Inflammatory macrophage (primary cell): ENCODE results near the gene CACNA2D1.
"Not testable (repeated sequence)": the region's sequence is repeated elsewhere in the genome, so short reads cannot be mapped to it uniquely, and the experiment has no call there.

Source experiments
- DNase-seq, 2 donors: peaks; one replicate each; pipeline ENCODE4 v3.0.0-alpha.2; 2020 to 2022

CACNA2D1 gene

DNA sequence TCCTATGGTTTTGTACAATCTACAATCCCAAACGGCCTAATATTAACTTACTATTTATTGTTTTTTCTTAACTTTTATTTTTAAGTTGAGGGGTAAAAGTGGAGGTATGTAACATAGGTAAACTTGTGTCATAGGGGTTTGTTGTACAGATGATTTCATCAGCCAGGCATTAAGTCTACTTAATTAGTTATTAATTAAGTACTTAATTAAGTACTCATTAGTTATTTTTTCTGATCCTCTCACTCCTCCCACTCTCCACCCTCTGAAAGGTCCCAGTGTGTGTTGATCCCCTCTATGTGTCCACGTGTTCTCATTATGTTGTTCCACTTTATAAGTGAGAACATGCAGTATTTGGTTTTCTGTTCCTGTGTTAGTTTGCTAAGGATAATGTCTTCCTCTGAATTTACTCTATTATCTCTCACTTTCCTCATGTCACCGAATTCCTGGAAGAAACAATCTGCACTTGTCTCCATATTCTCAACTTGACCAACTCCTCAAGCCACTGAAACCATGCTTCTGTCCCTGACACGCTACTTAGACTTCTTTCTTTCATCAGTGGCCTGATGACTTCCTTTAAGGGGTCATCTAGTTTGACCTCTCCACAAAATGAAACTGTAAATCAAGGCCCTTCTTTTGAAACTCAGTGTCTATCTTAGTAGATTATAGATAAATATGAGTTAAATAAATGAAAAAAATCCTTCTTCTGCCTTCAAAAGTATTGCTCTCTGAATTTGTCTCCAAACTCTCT, 9.1 kb downstream of the CACNA2D1 start:
- DNase-seq = no peak

GRCh38 chr7:82433507-82433906, 10.1 kb downstream of the CACNA2D1 start:
- DNase-seq = no peak

DNA sequence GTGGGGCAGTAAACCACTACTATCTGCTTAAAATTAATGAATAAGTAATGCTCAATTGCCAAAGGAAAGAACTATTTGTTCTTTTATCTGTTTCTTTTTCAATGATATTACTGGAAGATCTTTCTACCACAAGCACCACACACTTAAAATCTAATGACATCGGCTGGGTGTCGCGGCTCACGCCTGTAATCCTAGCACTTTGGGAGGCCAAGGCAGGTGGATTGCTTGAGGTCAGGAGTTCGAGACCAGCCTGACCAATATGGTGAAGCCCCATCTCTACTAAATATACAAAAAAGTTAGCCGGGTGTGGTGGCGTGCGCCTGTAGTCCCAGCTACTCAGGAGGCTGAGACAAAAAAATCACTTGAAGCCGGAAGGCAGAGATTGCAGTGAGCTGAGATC, 10.8 kb downstream of the CACNA2D1 start:
- not testable (repeated sequence) for DNase-seq

- no peak for DNase-seq
These were observed 12.8 kb downstream of the CACNA2D1 start for GRCh38 chr7:82430500-82431465.

GRCh38 chr7:82429408-82429807, 14.2 kb downstream of the CACNA2D1 start:
- DNase-seq = no peak

DNA sequence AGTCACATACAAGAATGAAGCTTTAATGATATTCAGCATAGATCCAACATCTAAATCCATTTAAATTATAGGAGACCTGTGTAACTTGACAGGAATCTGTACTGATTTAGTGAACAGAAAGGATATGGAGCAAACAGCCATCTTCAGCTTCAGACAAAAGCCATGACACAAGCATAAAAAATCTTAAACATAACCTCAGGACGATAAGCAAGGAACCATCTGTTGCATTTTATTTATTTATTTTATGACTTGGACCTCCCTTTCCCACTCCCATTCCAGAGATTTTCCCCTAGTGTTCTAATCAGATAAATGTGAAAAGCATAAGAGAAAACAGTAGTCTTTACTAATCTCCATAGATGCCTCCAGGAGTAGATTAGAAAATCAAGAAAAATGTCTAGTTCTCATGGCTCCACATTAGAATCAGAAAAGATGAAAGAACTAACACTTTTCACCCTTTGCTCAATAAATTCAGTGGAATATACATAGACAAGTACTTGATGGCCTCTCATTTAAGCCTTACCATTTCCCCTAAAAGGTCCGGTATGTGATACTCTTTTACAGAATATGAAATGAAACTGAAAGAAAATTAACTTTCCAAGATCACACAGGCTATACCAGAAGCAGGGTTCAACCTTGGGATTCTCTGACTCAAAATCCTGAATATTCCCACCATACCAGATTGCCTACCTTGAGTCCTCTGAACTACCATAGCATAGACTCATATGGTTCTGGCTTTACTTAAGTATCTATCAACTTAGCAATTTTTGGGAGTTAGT, 15.2 kb downstream of the CACNA2D1 start:
- no peak for DNase-seq

- DNase-seq = no peak
These were observed 20.1 kb downstream of the CACNA2D1 start for GRCh38 chr7:82423446-82423845.

DNA sequence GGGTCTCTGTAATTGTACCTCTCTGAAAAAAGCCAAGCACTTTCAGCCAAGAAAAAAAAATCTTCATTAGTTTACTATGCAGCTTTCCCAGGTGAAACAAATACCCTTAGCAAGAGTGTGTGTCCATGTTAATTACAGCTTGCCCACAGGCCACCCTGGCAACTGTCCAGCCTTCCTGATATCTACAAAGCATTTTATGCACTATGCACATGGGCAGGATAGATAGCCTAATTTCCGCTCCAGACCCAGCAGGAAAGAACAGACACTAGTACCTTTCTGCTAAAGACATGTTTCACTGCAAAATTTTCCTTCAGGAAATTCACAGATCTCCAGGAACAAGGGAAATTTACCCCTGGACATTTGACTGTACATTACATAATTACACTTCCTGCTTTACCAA, 24.4 kb downstream of the CACNA2D1 start:
- no peak for DNase-seq

- no peak for DNase-seq
These were observed 25.7 kb downstream of the CACNA2D1 start for GRCh38 chr7:82417898-82418297.

DNA sequence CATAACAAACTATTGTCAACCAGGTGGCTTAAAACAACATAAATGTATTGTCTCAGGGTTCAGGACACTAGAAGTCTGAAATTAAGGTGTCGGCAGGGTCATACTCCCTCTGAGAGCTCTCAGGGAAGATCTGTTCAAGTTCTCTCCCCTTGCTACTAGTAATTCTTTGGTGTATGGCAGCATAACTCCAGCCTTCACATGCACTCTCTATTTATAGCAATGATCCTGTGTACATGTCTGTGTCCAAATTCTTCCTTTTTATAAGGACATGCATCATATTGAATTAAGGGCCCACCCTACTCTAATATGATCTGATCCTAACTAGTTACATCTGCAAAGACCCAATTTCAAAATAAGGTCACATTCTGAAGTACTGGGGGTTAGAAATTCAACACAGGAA, 27.2 kb downstream of the CACNA2D1 start:
- DNase-seq = no peak

DNA sequence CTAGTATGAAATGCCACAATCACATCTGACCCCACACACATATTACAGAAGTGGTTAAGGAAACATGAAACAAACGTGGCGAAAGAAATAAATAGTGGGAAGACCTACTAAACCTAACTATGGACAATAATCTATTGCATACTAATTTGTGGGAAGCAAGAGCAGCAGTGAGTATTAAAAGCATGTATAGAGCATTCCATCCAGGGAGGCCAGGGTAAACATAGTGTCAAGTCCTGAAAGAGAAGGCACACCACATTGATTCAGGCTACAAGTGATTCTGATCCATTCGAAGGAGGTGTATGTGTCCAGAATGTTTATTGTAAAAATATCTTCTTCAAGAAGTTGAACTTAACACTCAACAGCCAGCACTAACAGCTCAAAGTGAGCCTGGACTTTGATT, 29.2 kb downstream of the CACNA2D1 start:
- no peak for DNase-seq

GRCh38 chr7:82413237-82413636, 30.3 kb downstream of the CACNA2D1 start:
- DNase-seq = no peak

- no peak for DNase-seq
These were observed 31.8 kb downstream of the CACNA2D1 start for GRCh38 chr7:82411732-82412131.

GRCh38 chr7:82410461-82410860, 33.1 kb downstream of the CACNA2D1 start:
- no peak for DNase-seq

DNA sequence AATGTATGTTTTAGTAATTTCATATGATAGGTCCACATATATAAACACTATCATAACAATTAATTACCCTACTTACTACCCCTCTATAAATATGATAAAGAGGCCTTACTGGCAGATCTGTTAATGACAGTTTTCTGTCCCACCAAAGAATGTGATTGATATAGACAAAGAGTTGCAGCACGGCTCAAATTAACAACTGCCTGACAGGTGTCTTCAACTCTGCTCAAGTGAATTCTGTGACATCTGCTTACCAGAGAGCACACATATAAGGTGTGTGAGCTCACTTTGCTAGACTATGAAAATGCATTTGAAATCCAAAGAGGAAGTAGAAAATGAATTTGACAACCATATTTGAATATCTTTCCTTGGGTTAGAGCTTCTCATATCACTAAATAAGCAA, 36.6 kb downstream of the CACNA2D1 start:
- no peak for DNase-seq

DNA sequence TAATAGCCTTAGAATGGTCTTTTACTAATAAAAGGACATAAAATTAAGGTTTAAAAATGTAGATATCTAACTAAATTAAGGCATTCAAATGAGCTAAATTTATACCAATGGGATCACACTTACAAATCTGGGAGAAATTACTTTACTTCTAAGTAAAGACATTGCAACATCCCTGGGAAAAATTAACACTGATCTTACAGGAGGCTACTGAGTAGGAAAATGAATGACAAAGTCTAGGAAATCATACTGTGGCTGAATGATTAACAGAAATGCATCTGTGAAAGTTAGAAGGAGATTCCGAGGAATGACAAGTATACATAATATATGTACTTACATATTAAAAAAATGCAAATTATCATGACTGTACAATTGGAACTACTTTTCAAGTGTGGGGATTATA, 38.3 kb downstream of the CACNA2D1 start:
- no peak for DNase-seq

DNA sequence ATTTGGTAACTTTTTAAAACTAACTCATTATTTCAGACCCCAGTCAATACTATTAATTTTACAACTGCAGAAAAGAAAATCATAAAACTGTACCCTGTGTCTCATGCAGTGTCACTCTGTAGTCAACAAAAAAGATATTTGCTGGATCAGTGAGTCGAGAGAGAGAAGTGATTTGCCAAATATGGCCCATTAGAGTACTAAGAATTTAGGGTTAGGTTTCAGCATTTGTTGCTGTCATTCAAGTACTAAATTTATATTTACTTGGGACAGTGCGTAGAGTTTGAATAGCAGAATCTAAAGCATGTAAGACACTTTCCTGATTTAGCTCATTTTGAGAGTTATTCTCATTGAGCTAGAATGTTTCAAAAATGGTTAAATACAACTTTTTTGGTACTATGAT, 38.9 kb downstream of the CACNA2D1 start:
- no peak for DNase-seq

DNA sequence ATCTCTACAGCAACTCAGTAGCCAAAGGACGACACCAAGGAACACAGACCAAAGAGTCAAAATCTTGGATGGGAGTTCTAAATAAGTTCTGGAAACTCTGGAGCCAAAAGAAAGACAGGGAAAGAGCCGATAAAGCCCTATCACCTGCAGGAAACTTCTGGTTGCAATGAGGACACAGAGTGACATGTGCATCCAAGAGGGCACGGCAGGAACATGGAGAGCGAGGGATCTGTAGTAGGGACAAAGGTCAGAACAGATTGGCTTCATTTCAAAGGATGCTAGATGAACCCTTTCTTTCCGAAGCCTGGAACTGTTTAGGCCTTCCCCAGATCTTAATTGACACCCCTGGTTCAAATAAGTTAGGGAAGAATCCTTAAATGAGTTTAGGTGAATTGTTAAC, 39.5 kb downstream of the CACNA2D1 start:
- DNase-seq = no peak

DNA sequence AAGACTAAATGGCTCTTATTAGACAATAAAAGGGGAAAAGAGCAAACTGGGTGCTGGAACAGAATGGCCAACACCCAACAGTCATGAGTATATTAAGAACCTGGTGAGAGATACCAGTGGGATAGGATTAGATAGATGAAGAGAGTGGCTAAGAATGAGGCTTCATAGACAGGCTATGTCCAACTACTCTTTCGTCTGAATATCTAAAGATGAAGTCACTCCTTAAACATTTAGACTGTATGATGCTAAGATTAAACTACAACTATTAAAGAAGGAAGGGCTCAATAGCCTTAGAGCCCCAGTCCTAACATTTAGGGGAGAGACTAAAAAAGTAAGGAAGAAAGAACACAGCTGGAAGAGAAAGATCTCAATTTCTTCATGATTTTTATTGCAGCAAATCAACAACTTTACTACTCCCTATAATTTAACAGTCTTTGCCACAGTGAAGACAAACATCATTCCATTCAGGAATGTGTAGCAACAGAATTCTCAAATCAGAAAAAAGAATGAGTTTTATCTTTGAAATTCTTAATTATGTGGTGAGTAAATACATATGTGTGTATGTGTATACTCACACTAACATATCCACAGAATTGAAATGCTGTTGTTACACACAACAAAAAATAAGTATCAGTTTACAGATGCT, 45.6 kb downstream of the CACNA2D1 start:
- no peak for DNase-seq

DNA sequence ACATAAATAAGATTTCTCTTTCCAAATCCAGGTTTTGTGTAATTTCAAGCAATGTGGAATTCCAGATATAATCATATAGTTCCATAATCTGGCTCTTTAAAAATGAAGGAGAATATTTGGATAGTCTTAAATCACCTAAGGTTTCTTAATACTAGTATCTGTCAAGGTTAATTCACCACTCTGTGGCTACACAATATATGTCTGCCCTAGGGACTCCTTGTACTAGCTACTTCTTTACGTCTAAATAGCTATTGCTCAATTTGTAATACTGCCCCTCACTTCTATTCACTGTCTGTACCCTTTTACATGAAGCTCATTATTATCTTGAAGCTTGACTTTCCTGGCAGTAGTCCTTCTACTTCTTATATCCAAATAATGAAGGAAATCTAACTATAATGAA, 47.2 kb downstream of the CACNA2D1 start:
- DNase-seq = no peak

DNA sequence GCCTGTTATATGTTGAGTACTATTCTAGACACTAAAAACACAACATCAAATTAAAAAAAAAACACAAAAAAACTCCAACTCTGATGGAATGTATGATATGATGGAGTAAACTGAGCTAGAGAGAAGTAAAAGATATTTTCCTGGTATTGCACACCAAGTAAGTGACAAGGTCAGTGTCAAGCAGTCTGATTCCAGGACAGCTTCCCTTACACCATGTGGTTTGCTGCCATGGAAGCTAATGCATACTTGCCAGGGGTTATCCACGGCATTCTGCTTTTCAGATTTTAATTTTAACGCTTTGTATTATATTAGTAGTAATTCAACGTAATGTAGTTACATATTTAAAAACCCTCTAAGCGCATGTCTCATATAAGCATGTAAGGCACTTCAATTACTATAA, 48.4 kb downstream of the CACNA2D1 start:
- DNase-seq = no peak

DNA sequence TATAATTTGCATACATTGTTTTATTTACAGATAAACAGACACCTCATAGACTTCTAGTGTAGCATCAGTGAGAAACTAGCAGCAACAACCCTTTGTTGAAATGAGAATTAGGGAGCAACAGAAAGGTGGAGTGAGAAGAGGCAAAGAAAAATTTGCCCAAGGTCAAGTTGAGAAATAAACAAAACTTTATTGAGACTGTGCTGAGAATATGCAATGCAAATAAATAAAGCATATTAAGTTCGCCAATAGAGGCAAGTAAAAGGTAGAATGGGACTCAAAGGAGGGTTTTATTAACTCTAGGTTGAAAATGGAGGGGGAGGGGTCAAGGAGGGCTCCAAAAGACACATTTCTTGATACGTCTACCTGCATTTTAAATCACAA, 49.7 kb downstream of the CACNA2D1 start:
- DNase-seq = no peak
